ENCODE results near the gene MFNG. TPM values are rescaled to one million over a fixed set of nuclear protein-coding genes. Genes with fewer than 3 reads are reported as not detected.

The MFNG gene
- total RNA-seq, 3 donors from 2014 or later (not counting 1 experiment from before 2014, with no cell fraction given) = 75.3 to 111 (median 110) TPM

DNA sequence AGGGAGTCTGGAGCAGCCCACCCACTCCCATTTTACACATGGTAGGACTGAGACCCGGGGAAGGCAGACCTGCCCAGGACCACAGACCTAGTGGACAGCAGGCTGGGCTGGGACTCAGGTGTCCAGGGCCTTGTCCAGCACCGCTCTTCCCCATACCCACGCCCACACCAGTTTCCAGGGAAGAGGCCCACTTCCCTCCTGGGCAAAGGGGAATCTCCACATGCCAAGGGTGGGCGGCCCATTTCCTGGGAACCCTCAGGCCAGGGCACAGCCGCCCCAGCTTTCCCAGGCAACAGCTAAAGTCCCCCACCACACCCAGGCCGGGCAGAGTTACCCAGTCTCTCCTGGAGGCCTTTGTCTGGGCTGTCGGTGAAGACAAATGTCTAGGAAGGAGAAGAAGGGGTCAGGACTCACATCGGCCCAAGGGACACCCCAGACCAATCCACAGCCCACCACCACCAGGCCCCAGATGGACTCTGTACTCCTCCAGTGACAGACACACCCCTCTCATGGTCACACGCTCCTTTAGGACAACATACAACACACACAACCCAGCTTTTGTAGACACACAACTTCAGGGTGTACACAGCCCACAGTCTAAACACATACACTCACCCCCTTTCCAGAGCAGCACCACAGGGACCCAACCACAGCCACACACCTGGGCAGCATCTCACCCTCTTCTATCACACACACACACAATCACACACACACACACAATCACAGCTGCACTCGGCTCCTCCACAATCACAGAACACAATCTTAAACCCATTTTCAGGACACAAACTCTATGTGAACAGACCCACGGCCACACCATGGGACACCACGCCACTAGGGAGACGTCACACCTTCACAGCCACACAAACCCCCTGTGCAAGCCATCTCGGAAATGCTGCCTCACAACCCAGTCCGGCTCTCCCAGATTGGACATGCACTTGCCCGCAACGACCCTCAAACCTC, 5.5 kb downstream of the MFNG start:
- H3K4me1 ChIP-seq (ENCODE audit: control insufficient read depth, insufficient read depth, low read length) = peaks cover 49% of the 10 kb centered on the region
- Mint-ChIP-seq H3K36me3 (no peaks in the 10 kb centered on the region), H3K4me3 (no peak overlapping the region), H3K27ac (peak overlapping the region in 1 of 2 donors; percentile 2), H3K4me1 (peaks cover 40 to 50% of the 10 kb centered on the region in 2 donors), H3K9me3 (no peaks in the 10 kb centered on the region), H3K27me3 (ENCODE audit: low read depth in 2 of 2) (no peaks in the 10 kb centered on the region)
- H3K4me3 ChIP-seq (ENCODE audit: low read length) = no peak overlapping the region
- peaks cover 47% of the 10 kb centered on the region for H3K36me3 ChIP-seq (ENCODE audit: control insufficient read depth, insufficient read depth, low read length)
- TF ChIP-seq, protein P1, sequence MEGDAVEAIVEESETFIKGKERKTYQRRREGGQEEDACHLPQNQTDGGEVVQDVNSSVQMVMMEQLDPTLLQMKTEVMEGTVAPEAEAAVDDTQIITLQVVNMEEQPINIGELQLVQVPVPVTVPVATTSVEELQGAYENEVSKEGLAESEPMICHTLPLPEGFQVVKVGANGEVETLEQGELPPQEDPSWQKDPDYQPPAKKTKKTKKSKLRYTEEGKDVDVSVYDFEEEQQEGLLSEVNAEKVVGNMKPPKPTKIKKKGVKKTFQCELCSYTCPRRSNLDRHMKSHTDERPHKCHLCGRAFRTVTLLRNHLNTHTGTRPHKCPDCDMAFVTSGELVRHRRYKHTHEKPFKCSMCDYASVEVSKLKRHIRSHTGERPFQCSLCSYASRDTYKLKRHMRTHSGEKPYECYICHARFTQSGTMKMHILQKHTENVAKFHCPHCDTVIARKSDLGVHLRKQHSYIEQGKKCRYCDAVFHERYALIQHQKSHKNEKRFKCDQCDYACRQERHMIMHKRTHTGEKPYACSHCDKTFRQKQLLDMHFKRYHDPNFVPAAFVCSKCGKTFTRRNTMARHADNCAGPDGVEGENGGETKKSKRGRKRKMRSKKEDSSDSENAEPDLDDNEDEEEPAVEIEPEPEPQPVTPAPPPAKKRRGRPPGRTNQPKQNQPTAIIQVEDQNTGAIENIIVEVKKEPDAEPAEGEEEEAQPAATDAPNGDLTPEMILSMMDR (IDR thresholded peaks at IDR 0.05) = no peak
- DNase-seq (no peak), ATAC-seq (no peak)
- H3K9me3 ChIP-seq (ENCODE audit: control insufficient read depth, insufficient read depth, low read length) = no peaks in the 10 kb centered on the region
- 90% methylated on average over 17 of the region's 17 CpGs for WGBS (ENCODE audit: insufficient coverage)
- intact Hi-C loops (cut with micrococcal nuclease) = loop anchor here (10.0 kb wide), 2 partner anchors 316 to 706 kb away; partner anchors contain the start of gene IFT27
- no peak overlapping the region for H3K27ac ChIP-seq (ENCODE audit: low read length)
- no peaks in the 10 kb centered on the region for H3K27me3 ChIP-seq (ENCODE audit: control insufficient read depth, insufficient read depth, low read length)

DNA sequence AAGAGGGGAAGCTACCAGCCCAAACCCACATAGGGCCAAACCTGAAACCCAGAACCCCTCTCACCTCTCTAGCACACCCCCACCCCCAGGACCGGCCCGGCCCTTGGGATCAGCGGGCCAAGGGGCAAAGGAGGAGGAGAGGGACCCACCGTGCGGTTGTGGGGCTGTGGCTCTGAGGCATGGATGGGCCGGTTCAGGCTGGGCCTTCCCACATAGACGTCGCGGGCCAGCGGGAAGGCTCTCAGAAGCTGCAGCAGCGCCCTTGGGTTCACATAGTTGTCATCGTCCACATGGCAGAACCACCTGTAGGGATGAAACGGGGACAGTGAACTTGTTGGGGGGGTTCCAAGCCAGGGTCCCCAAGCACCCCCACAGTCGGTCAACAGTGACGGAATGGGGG, 7.0 kb downstream of the MFNG start:
- H3K27me3 Mint-ChIP-seq (ENCODE audit: low read depth in 2 of 2) = no peaks in the 10 kb centered on the region
- H3K27ac Mint-ChIP-seq = no peak overlapping the region
- no peaks in the 10 kb centered on the region for H3K9me3 Mint-ChIP-seq
- intact Hi-C loops (cut with micrococcal nuclease) = no loop called here
- peaks cover 35% of the 10 kb centered on the region for H3K4me1 ChIP-seq (ENCODE audit: control insufficient read depth, insufficient read depth, low read length)
- H3K36me3 Mint-ChIP-seq = no peaks in the 10 kb centered on the region
- H3K4me1 Mint-ChIP-seq = peaks cover 25 to 35% of the 10 kb centered on the region in 2 donors
- no peak overlapping the region for H3K4me3 ChIP-seq (ENCODE audit: low read length)
- 97% methylated on average over 15 of the region's 15 CpGs for WGBS (ENCODE audit: insufficient coverage)
- H3K36me3 ChIP-seq (ENCODE audit: control insufficient read depth, insufficient read depth, low read length) = peaks cover 57% of the 10 kb centered on the region
- H3K4me3 Mint-ChIP-seq = no peak overlapping the region
- ATAC-seq = no peak
- H3K27me3 ChIP-seq (ENCODE audit: control insufficient read depth, insufficient read depth, low read length) = no peaks in the 10 kb centered on the region
- TF ChIP-seq, protein P1 (IDR thresholded peaks at IDR 0.05) = no peak
- no peak overlapping the region for H3K27ac ChIP-seq (ENCODE audit: low read length)
- H3K9me3 ChIP-seq (ENCODE audit: control insufficient read depth, insufficient read depth, low read length) = no peaks in the 10 kb centered on the region
- no peak for DNase-seq

DNA sequence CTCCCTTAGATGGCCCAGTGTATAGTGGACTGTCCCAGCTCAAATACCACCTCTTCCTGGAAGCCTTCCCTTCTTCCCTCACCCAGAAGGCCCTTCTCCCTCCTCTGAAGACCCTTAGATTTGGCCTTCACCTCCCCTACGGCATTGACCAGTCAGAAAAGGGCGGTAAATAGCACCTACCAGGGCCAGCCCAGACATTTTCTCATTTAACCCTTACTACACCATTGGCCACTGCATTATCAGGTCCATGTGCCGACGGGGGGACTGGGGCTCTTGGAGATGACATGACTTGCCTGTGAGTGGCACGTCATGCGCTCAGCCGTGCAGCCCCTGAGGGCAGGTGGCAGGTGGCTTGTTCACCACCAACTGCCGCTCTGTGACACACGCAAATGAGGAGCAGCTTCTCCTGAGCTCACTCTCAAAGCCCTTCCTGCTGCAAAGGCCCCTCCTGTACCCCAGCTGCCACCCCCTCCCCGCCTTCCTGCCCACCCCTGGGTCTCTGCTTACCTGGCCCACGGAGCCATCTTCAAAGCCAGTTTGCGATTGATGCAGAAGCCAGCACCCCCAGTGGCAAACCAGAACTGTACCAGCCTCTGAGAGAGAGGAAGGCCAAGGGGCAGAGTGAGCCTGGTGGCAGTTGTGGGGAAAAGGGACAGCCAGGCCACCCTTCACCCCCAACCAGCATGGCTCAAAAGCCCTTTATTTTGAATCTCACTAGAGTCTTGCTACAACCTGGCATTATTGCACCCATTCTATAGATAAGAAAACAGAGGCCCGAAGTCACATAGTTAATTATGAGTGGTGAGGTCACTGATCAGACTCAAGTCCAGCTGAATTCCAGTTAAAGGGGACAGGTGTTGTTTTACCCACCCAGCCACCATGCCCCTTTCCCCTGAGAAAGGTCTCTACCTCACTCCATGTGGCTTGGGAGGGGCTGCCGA, 9.5 kb downstream of the MFNG start:
- DNase-seq (no peak), ATAC-seq (no peak)
- no peaks in the 10 kb centered on the region for H3K27me3 Mint-ChIP-seq (ENCODE audit: low read depth in 2 of 2)
- Histone ChIP-seq H3K36me3 (ENCODE audit: control insufficient read depth, insufficient read depth, low read length) (peaks cover 69% of the 10 kb centered on the region), H3K9me3 (ENCODE audit: control insufficient read depth, insufficient read depth, low read length) (no peaks in the 10 kb centered on the region), H3K27me3 (ENCODE audit: control insufficient read depth, insufficient read depth, low read length) (no peaks in the 10 kb centered on the region), H3K27ac (ENCODE audit: low read length) (no peak overlapping the region), H3K4me3 (ENCODE audit: low read length) (no peak overlapping the region), H3K4me1 (ENCODE audit: control insufficient read depth, insufficient read depth, low read length) (peaks cover 9% of the 10 kb centered on the region)
- no peak overlapping the region for H3K27ac Mint-ChIP-seq
- H3K4me1 Mint-ChIP-seq = peaks cover 1 to 12% of the 10 kb centered on the region in 2 donors
- intact Hi-C loops (cut with micrococcal nuclease) = no loop called here
- no peak overlapping the region for H3K4me3 Mint-ChIP-seq
- TF ChIP-seq, protein P1 (IDR thresholded peaks at IDR 0.05) = no peak
- no peaks in the 10 kb centered on the region for H3K9me3 Mint-ChIP-seq
- no peaks in the 10 kb centered on the region for H3K36me3 Mint-ChIP-seq
- 76% methylated on average over 13 of the region's 14 CpGs for WGBS (ENCODE audit: insufficient coverage)
